22Rv1 (cell line): Measurements from ENCODE around the gene DOCK10.

Source experiments
- H3K27ac ChIP-seq: fragments of 450-650 bp; 2 replicates; pipeline ENCODE4 v1.5.1; 2017
- ZFX ChIP-seq: fragments of 450-650 bp; IDR thresholded peaks from 2 replicates; pipeline ENCODE4 v1.6.1; 2017; ENCODE audit warnings: antibody characterized with exemption, borderline replicate concordance
- TF ChIP-seq, protein P1 (sequence below): fragments of 450-650 bp; IDR thresholded peaks from 2 replicates; pipeline ENCODE4 v1.5.1; 2017; ENCODE audit warnings: mild to moderate bottlenecking

The DOCK10 gene

DNA sequence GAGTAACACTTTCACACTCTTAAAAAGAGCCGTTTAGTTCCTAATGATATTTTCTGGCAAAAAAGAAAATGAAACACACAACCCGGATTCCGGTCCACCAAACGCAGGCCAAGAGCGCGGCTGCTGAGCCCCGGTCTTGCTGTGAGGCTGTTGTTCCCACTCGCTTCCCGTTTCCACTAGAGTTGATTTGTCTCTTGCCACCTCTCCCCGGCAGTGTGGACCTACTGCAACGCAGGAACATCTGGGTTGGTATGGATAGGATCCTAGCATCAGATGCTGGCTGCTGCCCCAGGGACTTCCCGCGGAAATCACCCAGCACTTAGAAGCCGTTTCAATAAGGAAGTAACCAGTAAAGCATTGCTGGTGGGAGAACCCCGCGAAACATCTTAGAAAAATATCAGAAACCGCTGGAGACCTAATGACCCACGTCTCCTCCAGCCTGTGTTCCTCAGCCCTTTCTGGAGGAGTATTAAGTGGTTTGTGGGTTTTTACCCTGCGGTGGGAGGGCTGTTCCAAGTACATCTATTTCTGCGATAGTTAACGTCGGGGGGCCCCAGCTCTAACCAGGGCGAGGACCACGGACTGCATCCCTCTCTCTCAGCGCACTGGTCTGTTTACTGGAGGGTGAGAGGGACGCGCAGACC is 939 bp downstream of the DOCK10 start:
- TF ChIP-seq ZFX = no peak
- TF ChIP-seq, protein P1, sequence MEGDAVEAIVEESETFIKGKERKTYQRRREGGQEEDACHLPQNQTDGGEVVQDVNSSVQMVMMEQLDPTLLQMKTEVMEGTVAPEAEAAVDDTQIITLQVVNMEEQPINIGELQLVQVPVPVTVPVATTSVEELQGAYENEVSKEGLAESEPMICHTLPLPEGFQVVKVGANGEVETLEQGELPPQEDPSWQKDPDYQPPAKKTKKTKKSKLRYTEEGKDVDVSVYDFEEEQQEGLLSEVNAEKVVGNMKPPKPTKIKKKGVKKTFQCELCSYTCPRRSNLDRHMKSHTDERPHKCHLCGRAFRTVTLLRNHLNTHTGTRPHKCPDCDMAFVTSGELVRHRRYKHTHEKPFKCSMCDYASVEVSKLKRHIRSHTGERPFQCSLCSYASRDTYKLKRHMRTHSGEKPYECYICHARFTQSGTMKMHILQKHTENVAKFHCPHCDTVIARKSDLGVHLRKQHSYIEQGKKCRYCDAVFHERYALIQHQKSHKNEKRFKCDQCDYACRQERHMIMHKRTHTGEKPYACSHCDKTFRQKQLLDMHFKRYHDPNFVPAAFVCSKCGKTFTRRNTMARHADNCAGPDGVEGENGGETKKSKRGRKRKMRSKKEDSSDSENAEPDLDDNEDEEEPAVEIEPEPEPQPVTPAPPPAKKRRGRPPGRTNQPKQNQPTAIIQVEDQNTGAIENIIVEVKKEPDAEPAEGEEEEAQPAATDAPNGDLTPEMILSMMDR = no peak
- H3K27ac ChIP-seq = no peak overlapping the region

DNA sequence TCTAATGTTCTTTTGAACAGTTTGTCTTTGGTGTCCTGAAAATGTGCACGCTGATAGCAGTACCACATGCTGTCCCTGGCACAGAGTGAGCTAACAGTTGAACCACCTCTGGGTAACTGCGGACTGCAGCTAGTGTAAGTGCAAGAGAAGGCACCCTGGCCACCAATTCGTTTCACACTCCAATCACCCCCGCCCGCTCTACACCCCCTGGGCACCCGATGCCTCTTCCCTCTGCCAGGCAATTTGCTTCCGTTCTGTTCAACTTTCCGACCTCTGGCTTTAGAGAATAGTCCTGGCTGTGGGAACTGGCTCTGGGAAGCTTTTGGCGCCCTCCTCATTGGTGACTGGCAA is 1.4 kb downstream of the DOCK10 start:
- H3K27ac ChIP-seq = no peak overlapping the region
- TF ChIP-seq, protein P1 = no peak
- TF ChIP-seq ZFX = no peak

DNA sequence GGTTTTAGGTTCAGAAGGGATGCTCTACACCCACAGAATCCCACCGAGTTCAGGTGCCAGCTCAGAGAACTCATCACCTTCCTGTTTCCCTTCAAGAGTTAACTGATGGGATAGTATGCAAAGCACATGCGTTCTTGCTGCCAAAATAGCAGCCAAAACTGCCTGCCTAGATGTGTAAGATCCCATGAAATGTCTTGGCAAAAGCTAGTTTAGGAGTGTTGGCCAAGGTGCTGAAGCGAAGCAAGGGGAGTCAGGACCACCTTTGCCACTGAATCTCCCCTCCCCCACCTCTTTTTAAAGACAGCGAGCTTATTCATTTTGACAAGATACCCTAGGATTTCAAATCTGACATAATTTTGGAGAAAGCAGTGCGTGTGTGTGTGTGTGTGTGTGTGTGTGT is 2.1 kb downstream of the DOCK10 start:
- H3K27ac ChIP-seq = no peak overlapping the region
- TF ChIP-seq, protein P1 = no peak
- TF ChIP-seq ZFX = no peak

DNA sequence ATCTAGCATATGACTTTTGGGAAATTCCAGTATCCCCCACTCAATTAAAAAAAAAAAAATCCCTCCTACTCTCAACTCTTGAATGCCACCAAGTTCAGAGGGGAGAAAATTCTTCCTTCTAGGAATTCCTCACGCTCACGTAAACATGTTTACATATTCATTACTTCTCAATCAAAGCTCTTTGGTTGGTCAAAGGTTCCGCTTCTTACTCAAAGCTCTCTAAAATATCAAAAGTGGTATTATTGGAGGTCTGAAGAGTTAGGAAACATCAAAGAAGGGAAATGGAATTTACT is 4.1 kb downstream of the DOCK10 start:
- no peak for TF ChIP-seq ZFX
- TF ChIP-seq, protein P1 = no peak
- no peak overlapping the region for H3K27ac ChIP-seq

DNA sequence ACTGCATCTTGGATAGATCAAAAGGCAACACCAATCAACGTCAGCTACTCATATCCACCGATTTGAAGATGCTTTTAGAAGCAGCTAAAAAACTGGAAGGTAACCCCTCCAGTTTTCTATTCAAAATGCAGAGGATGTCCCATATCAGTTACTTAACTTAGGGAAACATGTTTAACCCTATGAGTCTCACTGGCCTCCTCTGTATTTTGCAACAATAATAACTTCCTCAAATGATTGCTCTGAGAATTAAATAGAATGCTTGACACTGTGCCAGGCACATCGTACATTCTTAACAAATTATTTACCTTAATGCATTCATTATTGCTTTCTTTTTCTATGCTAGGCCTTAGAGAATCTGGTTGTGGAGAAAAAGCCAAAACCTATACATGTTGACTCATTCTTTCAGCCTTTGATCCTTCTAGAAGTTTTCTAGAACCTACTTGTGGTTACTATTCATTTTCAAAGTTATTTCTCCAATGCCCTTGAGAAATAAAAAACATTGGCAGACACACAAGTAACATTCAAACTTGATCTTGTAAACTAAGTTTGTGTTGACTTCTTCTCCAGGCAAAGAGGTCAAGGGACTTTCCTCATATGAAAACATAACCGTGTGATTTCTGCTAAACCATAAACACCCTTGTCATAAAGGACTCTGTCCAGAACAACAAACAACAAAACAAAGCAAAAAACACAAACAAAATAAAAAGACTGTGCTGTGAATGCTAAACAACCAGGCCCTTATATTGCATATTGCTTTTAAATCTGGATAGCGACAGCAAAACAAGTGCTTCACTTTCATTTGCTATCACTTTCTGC is 4.6 kb downstream of the DOCK10 start:
- TF ChIP-seq, protein P1 = no peak
- no peak for TF ChIP-seq ZFX
- H3K27ac ChIP-seq = no peak overlapping the region

DNA sequence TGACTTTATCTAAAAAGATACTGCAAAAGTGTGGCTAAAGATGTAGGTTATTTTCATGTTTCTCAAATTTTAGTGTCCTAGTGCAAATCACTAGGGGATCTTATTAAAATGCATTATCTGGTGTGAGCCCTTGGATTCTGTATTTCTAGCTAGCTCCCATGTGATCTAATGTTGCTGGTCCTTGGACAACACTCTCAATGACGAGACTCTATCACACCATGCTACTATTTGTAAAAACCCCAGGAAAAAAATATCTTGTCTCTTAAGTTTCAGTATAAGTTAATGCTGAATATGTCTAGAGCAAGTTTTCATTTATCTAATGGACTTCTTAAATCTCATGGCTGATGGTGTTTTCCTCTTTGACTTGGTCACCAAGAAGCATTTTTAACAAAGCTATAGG is 5.8 kb downstream of the DOCK10 start:
- no peak overlapping the region for H3K27ac ChIP-seq
- TF ChIP-seq, protein P1 = no peak
